HG02943 (cell line): ENCODE data around the gene SCGB1C1.
"Not testable (repeated sequence)": the region's sequence is repeated elsewhere in the genome, so short reads cannot be mapped to it uniquely, and the experiment has no call there.

ENCODE experiments used
- ATAC-seq: cut with Tn5 transposase; IDR thresholded peaks from one replicate; pipeline ENCODE4 v1.9.1; 2021; ENCODE audit warnings: mild to moderate bottlenecking, low read depth, moderate library complexity; ENCODE audit not compliant: unreplicated experiment

Gene SCGB1C1

DNA sequence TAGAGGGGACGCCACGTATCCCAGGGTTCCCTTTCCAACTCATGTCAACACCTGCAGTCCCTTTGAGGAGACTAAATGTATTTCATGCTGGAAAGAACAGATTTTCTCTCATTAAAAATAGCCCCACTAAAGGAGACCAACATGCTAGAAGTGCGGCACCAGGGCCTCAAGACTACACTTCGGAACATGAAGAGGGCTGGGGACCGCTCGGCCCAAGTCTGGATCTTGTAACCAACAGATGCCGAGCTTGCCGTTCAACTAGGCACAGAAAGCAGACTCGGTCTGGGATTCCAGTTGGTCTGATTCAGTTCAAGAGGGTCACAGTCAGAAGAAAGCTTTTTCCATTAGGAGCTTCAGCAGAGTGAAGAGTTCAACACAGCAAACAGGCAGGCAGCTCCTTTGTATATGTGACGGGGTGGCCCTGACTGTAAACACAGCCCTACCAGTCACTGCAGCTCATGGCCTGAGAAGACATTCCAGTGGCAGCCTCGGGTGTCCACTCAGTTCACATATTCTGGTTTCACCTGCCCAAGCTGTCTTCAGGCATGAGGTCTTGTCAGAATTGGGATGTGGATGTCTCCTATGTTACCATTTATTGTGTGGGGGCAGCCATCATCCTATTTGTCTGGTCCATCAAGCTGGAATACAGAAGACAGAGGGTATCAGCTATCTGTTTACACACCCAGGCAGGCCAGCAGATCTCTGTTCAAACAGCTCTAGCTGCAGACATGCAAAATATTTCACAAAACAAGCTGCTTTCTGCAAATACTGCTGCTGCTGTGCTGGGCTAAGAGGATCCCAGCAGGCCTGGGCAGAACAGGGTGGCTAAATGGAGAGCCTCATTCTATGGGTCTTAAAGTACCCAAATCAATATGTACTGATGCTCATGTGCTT lies 23.4 kb downstream of the SCGB1C1 start:
- no peak for ATAC-seq

GRCh38 chr11:217704-218103 lies 24.8 kb downstream of the SCGB1C1 start:
- no peak for ATAC-seq

GRCh38 chr11:218815-219593 lies 26.1 kb downstream of the SCGB1C1 start:
- ATAC-seq = no peak

DNA sequence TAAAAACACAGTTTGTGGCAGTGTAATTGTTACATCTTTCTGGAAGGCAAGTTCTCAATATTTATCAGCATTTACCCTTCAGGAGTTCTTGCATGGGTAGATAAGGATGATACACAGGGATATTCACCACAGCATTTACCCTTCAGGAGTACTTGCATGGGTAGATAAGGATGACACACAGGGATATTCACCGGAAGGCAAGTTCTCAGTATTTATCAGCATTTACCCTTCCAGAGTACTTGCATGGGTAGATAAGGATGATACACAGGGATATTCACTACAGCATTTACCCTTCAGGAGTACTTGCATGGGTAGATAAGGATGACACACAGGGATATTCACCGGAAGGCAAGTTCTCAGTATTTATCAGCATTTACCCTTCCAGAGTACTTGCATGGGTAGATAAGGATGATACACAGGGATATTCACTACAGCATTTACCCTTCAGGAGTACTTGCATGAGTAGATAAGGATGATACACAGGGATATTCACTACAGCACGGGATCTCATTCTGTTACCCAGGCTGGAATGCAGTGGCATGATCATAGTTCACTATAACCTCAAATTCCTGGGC lies 27.9 kb downstream of the SCGB1C1 start:
- not testable (repeated sequence) for ATAC-seq

DNA sequence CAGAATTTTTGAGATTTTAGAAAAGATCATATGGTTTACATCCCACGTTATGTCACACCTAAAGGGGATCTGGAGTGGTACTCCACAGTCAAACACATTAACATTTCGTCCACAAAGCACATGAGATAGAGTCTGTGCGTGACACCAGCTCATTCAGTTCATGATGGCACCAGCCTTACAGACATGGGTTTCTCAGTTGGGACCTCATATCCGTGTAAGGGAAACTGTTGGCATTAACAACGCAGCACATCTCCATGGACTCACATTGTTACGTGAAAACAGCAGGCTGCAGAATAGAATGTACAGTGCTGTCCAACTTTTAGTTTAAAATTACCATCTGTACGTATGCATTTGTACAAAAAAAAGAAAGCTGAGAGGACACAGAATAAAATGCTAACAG lies 28.7 kb downstream of the SCGB1C1 start:
- no peak for ATAC-seq

- ATAC-seq = no peak
Observed at GRCh38 chr11:221998-222789, 29.3 kb downstream of the SCGB1C1 start.

DNA sequence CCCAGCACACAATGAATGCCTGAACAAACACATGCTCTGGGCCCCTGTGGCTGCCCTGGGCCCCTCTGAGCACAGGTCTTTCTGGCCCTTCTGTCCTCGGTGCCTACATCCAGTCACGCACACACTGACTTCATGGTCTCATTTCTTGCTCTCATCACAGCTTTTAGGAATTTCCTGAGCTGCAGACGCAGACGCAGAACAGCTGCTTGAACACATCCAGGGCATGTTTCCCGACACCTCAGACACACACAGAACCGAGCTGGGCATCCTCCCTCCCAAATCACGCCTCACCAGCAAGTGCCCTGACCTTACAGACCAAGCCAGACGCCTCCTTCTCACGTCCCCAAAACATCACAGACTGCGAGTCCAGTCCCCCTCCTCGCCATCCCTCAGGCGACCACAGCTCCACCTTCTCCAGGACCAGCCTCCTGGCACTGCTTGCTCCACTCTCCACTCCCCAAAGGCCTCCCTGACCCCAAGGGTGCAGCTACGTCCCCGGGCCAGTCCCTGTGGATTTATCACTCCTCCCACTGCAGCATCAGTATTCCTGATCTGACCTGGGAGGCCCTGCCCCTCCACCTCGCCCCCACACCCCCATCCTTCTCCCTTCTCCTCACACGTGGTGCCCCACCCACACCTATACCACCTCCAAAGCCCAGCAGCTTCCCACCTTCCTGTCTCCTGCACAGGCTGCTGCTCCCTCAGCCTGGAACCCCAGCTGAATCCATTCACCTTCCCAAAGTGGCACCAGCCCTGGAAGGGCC lies 30.3 kb downstream of the SCGB1C1 start:
- no peak for ATAC-seq

DNA sequence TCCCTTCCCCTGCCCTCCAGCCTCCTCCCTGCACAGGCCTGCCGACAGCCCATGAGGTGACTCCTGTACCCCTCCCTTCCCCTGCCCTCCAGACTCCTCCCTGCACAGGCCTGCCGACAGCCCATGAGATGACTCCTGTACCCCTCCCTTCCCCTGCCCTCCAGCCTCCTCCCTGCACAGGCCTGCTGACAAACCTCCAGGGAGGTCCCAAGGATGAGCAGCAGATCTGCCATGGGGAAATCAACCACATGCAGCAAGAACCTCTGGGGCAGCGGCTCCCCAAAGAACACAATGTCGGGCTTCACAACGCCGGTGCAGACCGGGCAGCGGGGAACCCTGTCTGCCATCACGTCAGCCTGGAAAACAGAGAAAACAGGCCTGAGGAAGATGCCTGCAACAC lies 31.0 kb downstream of the SCGB1C1 start:
- no peak for ATAC-seq

GRCh38 chr11:224424-224823 lies 31.5 kb downstream of the SCGB1C1 start:
- no peak for ATAC-seq

- no peak for ATAC-seq
Observed at GRCh38 chr11:225734-226453, 33.0 kb downstream of the SCGB1C1 start.

- no peak for ATAC-seq
Observed at GRCh38 chr11:227824-228379, 35.0 kb downstream of the SCGB1C1 start.

- no peak for ATAC-seq
Observed at GRCh38 chr11:230431-230830, 37.6 kb downstream of the SCGB1C1 start.

DNA sequence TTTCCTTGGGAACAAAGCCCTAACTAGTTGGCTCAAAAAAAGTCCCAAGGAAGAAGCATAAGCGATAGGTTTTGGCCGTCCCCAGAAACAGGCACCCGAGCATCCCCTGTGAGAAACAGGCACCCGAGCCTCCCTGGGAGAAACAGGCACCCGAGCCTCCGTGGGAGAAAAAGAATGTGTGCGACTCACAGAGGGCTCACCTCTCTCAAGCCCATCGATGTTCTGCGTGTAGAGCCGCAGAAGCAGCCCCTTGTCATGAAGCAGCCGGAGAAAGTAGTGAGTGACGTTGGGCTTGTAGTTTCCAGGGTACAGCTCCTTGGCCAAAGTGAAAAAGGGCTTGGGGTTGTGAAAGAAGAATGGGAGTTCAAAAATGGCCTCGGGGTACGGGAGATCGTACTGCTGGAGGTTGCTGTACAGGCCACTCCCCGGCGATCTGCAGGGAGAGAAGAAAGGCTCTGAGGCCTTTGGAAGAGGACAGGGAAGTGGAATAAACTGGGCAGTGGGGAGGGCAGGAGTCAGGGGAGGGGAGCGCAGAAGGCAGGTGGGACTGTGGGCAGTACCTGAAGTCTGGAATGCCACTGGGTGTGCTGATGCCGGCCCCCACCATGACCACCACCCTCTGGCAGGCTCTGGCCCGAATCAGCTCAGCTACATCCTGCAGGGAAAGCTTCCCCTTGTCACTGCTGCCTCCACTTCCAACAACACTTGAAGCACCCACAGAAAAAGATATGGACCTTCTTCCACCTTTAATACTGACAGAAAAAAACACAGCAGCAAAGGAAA lies 40.1 kb downstream of the SCGB1C1 start:
- ATAC-seq = no peak

GRCh38 chr11:235180-235579 lies 42.3 kb downstream of the SCGB1C1 start:
- ATAC-seq = no peak

- ATAC-seq = no peak
Observed at GRCh38 chr11:235609-235996, 42.7 kb downstream of the SCGB1C1 start.

GRCh38 chr11:235997-236773 lies 43.3 kb downstream of the SCGB1C1 start, which contains the start of gene SIRT3:
TSS of gene SIRT3 (minus strand) at chr11:236342. CDS start at chr11:236328, 14 bp downstream.
- peak; percentile 65 for ATAC-seq
